Measurements from ENCODE around the gene TRAPPC6A.
"Not testable (repeated sequence)": the region's sequence is repeated elsewhere in the genome, so short reads cannot be mapped to it uniquely, and the experiment has no call there.

Gene TRAPPC6A

GRCh38 chr19:45130236-45130635, 47.8 kb downstream of the TRAPPC6A start:
- DNase-seq (ENCODE audit: low spot score) = no peak

- no peak for DNase-seq (ENCODE audit: low spot score)
These were observed 49.2 kb downstream of the TRAPPC6A start for GRCh38 chr19:45128806-45129205.

GRCh38 chr19:45128146-45128545, 49.9 kb downstream of the TRAPPC6A start:
- DNase-seq (ENCODE audit: low spot score) = no peak

- peak; percentile 13 for DNase-seq (ENCODE audit: low spot score)
These were observed 51.4 kb downstream of the TRAPPC6A start for GRCh38 chr19:45126654-45127053.

- peak; percentile 80 for DNase-seq (ENCODE audit: low spot score)
These were observed 52.0 kb downstream of the TRAPPC6A start for GRCh38 chr19:45125975-45126493.

GRCh38 chr19:45125360-45125759, 52.7 kb downstream of the TRAPPC6A start:
- DNase-seq (ENCODE audit: low spot score) = no peak

- DNase-seq (ENCODE audit: low spot score) = no peak
These were observed 54.0 kb downstream of the TRAPPC6A start for GRCh38 chr19:45124021-45124420.

GRCh38 chr19:45123440-45123850, 54.6 kb downstream of the TRAPPC6A start:
- DNase-seq (ENCODE audit: low spot score) = peak; percentile 23

- no peak for DNase-seq (ENCODE audit: low spot score)
These were observed 55.2 kb downstream of the TRAPPC6A start for GRCh38 chr19:45122832-45123231.

- DNase-seq (ENCODE audit: low spot score) = no peak
These were observed 56.2 kb downstream of the TRAPPC6A start for GRCh38 chr19:45121827-45122345.

- DNase-seq (ENCODE audit: low spot score) = no peak
These were observed 58.5 kb downstream of the TRAPPC6A start for GRCh38 chr19:45119582-45119981.

- DNase-seq (ENCODE audit: low spot score) = not testable (repeated sequence)
These were observed 59.3 kb downstream of the TRAPPC6A start for GRCh38 chr19:45118591-45119355.

GRCh38 chr19:45118106-45118505, 59.9 kb downstream of the TRAPPC6A start:
- no peak for DNase-seq (ENCODE audit: low spot score)

GRCh38 chr19:45117671-45118070, 60.4 kb downstream of the TRAPPC6A start:
- DNase-seq (ENCODE audit: low spot score) = no peak

GRCh38 chr19:45117167-45117594, 60.9 kb downstream of the TRAPPC6A start:
- DNase-seq (ENCODE audit: low spot score) = no peak

- no peak for DNase-seq (ENCODE audit: low spot score)
These were observed 62.0 kb downstream of the TRAPPC6A start for GRCh38 chr19:45115809-45116615.

- DNase-seq (ENCODE audit: low spot score) = no peak
These were observed 63.9 kb downstream of the TRAPPC6A start for GRCh38 chr19:45114116-45114515.

- DNase-seq (ENCODE audit: low spot score) = no peak
These were observed 64.4 kb downstream of the TRAPPC6A start for GRCh38 chr19:45113628-45114027.

Data from kidney tubule cell (primary cell).